Amniotic epithelial cell (primary cell): ENCODE measurements around the gene GPHN.

ENCODE experiments used
- DNase-seq: peaks from one replicate; pipeline ENCODE4 v3.0.0-alpha.2; 2010; ENCODE audit warnings: low read depth

GPHN gene

DNA sequence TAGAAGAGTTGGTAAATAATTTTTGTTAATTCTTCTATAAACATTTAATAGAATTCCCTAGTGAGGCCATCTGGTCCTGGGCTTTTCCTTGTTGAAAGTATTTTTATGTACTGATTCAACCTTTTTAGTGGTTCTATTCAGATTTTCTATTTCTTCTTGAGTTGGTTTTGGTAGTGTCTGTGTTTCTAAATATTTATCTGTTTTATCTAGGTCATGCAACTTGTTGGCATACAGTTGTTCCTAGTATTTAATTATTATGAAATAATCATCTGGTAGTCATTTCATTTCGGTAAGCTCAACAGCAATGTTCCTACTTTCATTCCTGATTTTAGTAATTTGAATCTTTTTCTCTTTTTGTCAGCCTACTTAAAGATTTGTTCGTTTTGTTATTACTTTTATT, 447.2 kb downstream of the GPHN start:
- no peak for DNase-seq

DNA sequence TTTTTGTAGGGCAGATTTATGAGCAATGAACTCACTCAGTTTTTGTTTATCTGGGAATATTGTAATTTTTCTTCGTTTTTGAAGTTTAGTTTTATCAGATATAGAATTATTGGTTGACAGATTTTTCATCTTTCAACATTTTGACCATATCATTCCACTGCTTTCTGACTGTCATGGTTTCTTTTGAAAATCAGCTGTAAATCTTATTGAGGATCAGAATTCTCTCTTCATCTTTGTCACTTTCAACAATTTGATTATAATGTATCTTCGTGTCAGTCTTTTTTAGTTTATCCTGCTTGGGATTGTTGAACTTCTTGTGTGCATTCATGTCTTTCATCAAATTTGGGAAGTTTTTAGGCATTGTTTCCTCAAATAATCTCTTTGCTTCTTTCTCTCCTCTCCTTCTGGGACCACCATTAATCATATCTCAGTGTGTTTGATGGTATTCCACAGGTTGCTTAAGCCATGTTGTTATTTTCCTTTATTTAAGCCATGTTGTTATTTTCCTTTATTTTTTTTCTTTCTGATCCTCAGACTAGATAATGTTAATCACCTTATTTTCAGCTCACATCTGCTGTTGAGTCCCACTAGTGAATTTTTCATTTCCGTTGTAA, 451.6 kb downstream of the GPHN start:
- DNase-seq: no peak

DNA sequence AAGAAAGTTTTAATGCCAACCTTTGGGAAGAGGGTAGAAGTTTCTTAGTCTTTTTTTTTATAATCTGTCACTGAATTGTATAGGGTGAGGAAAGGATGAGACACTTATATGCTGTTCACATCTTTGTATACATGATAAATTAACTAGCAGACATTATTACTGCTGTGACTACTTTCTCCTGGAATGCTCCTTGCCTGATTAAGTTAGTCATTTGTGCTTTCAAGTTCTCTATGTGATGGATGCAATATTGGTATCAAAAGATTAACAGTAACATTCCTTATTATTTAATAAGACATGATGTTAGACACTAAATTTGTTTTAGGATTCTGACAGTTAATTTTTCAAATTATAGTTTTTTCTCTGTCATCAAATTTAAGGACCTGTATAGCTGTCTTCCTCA, 457.9 kb downstream of the GPHN start:
- DNase-seq: peak; percentile 72

DNA sequence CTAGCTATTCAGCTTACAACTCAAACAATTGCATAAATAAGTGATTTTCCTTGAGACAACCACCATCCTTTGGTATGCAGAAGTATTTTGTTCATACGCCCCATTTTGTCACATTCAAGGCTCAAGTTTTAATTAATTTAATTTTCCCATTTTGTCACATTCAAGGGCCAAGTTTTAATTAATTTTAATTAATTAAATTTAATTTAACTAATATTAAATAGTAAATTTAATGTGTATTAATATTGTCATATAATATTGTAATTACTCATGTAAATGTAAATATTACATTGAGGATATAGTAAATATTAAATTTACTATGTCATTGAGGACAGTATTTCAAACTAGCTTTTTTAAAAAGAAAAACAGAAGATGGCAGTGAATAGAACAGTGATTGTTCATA, 464.5 kb downstream of the GPHN start:
- DNase-seq: no peak

DNA sequence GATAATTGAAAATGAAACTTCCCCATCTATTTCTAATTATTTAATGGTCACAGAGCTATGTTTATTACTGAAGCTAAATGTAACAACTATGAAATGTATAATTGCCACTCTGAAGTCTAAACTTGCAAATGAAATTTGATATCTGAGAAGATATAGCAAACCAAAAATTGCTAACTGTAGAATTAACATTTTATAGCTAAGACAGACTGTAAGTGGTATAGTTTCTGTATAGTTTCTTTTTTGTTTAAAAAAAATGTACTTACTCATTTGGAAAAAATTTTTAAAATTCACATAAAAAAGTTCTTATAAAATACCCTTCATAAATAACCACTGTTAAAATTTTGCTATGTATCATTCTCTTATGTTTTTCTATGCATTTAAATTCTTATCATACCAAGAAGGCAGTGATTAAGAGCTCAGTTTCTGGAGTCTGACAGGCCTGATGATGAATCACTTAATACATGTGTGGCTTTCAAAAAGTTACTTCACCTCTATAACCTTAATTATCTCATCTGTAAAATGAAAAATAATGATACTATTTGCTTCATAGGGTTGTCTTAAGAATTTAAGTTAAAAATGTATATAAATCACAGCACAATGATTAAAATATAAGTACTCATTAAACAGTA, 466.6 kb downstream of the GPHN start:
- DNase-seq: peak; percentile 47

DNA sequence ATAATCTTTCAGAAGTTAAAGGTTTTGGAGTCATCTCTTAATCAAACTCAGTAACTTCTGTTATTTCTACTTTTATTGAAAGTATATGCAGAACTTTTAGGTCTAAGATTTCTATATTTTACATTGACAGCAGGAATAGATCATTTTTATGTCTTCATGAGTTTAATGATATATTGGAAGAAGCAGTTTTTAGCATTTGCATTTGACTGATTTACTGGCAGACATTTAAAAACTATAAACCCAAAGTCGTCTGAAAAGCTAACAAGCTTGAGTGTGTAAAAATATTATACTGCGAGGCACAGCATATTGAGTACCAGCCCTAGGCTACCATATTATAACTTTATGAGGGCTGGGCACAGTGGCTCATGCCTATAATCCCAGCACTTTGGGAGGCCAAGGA, 467.3 kb downstream of the GPHN start:
- DNase-seq: no peak

DNA sequence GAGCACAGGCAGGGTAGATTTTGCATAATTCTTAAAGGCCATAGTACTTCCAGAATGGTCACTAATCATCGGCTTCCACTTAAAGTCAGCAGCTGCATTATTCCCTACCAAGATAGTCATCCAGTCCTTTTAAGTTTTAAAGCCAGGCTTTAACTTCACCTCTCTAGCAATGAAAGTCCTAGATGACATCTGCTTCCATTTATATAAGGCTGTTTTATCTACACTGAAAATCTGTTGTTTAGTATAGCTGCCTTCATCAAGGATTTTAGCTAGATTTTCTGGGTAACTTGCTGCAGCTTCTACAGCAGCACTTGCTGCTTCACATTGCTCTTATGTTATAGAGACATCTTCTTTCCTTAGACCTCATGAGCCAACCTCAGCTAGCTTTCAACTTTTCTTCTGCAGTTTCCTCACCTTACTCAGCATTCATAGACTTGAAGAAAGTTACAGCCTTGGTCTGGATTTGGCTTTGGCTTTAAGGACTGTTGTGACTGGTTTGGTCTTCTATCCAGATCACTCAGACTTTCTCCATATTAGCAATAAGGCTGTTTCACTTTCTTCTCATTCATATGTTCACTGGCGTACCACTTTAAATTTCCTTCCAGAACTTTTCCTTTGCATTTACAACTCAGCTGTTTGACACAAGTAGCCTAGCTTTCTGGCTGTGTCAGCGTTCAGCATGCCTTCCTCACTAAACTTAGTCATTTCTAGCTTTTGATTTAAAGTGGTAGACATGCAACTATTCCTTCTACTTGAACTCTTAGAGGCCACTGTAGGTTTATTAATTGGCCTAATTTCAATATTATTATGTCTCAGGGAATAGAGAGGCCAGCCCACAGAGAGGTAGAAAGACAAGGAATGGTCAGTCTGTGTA, 471.4 kb downstream of the GPHN start:
- no peak for DNase-seq

DNA sequence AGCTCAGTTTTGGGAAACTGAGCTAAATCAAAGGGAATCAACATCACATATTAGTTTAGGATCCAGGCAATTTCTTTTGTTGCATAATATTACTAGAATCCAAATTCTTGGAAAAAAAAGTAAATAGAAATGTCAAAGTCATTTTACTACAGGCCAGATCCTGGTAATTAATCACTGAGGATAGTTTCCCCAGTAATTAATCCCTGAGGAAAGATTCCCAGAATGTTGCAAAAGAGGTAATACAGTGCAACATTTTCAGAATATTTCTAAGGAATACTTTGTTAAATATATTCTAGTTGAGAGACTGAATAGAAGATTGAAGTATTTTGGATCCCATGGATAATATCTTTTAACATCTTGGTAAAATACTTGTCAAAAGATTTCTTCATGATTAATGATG, 474.3 kb downstream of the GPHN start:
- DNase-seq: peak; percentile 34

DNA sequence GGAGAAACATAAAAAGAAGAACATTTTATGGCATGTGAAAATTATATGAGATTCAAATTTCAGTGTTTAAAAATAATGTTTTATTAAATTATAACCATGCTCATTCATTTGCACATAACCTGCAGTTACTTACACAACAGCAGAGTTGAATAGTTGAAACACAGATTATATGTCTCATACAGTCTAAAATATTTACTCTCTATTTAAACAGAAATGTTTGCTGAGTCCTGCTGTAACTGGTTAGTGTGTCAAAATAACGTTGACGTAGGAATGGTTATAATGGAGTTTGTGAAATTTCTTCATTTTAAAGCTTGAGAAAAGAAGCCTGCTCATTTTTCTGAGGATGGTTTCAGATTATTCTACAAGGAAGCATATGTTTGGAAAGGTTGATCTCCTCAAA, 484.8 kb downstream of the GPHN start:
- DNase-seq: no peak

DNA sequence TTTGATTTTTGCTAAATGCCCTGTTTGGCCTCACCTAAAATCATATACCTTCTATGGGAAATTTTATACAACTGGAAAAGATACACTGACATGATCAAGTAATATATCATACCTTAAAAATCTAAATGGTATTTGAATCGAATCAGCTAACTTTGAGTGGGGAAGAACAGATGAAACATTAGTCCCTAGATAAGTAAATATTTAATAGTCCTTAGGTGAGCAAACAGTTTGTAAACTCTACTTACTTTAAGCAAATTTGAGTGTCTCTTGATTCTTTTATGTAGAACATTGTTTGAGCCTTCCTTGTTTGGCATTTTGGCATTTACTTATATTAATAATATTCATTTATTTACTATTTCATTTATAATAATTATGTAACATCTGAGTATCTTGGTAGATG, 485.6 kb downstream of the GPHN start:
- no peak for DNase-seq

DNA sequence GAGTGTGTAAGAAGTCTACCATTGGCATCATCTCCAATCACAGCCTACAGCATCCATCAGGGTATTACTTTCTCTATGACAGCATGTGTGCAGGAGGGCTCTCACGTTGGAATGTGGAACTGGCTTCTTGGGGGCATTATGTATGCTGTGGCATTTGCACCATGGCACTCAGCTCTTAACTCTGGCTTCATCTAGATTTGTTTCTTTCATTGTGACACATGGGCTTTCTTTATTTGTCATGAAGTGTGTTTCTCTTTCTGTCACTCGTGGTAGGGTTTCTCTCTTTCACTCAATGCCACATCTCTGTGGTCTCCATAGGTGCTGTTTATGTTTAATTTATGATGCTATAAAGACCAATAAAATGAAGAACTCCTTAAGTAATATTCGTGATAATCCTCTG, 490.1 kb downstream of the GPHN start:
- no peak for DNase-seq

DNA sequence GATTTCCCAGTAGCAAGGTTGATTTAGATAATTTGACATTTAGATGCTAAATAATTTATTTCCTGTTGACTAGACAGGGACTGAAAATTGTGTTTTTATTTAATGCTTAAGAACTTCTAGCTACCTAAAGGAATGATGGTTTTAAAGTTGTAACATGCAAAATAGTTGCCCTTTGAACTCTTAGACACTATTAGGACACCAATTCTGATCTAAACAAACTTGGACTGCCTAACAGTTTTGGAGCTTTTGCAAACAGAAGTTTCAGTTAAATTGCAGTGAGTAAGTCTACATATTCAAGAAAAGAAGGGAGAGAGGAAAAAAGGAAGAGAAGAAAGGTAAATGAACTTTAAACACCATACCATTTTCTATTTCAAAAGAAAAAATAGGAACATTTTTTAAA, 492.0 kb downstream of the GPHN start:
- DNase-seq: no peak

DNA sequence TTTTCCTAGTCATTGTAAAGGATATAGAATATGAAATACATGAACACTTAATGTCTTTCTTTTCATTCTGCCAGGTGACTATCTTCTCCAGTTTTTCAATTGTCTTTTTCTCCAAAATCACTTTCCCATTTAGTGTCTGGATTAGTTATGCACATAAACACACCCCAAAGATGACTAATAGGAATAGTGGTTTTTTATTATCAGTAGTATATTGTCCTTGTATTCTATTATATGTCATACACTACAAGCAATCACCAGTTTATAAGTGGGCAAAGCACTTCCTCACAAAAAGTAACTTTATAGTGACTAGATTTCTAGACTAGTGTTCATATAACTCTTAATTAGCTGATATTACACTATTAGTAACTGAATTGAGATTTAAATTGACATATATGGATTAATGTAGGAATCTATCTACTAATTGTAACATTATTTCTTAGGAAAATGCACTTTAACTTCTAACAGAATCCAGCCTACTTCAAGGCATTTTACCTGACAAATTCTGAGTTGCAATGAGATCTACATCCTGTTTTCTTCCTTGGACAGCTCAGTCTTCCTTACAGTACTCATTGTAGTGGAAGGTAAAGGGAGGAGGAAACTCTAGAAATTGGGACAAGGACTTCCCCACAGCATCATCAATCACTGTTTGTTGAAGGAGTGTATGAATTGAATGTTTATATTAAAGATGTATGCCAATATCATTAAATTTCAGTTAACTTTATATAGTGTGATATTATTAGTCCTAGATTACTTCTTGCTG, 495.2 kb downstream of the GPHN start:
- DNase-seq: no peak

DNA sequence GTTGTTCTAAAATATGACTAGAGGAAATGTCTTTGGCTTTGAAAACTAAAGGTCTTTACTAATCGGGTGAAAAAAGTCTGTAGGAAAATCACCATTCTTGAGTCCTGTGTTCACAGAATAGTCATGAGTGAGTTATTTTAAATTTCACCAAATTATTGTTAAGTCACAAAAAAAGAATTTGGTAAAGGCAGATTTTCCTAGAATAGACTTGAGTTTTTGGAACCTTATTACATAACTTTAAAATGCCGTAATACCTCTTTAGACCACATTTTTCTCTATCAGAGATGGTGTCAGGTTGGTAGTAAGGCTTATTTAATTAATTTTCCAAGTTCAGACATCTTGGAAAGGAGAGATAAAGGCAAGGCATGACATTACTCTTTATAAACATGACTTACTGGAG, 496.6 kb downstream of the GPHN start:
- DNase-seq: no peak

DNA sequence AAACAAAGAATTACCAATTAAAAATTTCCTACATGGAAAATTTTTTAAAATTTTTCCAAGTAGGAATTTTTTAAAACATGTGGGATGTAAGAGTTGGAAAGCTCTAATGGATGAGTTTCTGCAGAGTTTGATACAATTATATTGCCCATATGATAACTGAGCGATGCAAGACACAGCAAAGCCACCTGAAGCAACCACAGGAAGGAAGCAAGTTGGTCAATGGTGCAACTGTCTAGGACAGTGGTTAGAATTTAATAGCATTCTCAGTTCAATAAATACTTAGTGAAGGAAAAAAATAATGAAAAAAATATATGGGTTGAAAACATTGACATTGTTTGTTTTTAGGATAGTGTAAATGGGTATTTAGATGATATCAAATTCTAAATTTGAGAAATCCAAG, 502.7 kb downstream of the GPHN start:
- no peak for DNase-seq

DNA sequence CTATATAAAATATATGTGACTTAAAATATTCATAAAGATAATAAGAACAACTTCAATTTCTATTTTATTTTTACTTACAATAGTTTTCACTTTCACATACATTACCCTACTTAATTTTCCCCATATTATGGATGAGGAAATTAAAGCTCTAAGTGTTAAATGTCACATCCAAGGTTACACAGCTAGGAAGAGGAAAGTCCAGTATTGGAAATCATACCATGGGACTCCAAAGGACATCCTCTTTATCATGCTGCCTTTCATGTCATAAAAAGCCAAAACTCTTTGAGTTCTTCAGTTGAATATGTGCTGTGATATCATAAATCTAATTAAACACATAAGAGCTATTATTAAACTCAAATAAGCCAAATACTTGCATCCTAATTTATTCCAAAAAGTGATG, 508.9 kb downstream of the GPHN start:
- DNase-seq: no peak

DNA sequence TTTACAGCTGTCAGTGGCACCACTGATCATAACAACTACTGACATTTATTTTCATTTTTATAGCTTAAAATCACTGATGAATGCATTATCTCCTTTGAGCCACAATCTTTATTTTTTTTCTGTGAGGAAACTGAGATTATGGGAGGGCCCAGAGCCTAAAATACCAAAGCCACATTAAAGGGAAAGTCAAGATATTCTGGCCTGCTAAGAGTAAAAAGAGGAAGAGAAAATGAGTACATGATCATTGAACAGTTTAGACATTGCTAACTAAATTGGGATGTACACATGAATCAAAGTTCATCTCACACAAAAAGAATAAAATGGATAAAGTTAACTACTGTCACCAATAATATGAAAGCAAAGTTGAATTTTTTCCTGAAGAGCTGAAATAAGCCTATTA, 510.8 kb downstream of the GPHN start:
- no peak for DNase-seq

DNA sequence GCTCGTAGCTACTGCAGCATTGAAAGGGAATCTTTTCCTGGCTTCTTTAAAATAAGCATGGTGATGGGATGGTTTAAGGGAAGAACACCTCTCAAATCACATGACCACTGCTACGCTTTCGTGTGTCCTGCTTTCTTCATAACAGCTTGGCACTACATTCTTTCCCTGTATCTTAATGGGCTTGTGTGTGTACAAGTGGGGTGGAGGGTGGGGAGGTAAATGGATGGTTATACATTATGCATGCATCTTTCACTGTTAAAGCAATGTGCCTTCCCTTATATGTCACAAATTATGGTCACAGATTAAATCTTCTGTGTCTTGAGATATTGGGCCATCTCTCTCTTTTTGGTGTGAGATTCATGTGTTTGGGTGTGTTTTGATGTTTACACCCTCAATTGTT, 511.8 kb downstream of the GPHN start:
- no peak for DNase-seq

DNA sequence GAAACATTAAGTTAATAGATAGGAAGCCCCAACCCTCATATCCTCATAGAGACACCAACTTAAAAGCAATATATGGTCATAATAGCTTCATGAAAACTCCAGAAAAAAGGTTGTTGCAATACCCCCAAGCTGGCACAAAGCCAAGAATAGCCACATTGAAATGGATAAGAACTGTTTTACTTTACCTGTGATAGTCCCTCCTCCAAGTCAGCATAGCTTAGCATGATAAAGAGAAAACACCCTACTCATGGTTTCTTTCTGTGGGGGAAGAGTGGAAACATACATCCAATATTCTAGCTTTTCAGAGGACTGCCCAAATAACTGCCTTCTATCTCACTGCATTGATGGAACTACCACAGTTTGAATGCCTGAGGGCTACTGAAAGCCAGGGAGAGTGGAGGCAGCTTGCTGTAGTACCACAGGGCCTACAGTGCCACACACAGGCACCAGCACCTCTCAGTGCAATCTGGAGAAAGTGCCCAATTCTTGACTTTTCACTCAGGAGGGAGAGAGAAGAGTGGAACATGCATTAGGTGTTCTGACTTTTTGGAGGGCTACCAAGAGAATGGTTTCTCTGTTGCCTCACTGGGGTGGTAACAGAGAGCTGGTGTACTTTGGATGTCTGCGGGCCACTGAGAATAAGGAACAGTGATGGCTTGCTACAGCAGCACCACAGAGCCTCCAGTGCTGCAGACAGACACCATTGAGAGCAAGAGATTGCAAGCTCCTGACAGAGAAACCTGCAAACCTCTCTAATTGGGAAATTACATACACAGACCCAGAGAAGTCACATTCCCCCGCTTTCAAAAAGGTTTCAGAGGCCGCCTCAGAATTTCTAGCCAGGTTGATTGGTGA, 524.2 kb downstream of the GPHN start:
- no peak for DNase-seq

DNA sequence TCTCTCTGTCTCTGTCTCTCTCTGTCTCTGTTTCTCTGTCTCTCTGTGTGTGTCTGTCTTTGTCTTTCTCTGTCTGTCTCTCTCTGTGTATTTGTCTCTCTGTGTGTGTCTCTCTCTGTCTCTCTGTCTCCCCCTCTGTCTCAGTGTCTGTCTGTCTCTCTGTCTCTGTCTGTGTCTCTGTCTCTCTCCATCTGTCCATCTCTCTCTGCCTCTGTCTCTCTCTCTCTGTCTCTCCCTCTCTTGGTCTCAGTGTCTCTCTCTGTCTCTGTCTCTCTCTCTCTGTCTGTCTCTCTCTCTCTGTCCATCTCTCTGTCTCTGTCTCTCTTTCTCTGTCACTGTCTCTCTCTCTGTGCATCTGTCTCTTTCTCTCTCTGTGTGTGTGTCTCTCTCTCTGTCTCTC, 537.5 kb downstream of the GPHN start:
- no peak for DNase-seq

DNA sequence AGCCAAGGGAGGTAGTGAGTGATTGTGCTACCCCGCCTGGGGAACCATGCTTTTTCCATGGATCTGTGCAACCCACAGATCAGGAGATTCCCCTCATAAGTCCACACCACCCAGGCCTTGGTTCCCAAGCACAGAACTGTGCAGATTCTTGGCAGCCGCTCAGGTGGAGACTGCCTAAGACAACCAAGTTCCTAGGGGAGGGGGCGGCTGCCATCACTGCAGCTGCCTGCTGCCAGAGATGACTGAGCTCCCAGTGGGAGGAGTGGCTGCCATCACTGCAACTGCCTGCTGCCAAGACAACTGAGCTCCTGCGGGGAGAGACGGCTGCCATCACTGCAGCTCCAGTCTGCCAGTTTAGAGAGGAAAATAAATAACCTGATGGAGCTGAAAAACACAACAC, 542.9 kb downstream of the GPHN start:
- no peak for DNase-seq

DNA sequence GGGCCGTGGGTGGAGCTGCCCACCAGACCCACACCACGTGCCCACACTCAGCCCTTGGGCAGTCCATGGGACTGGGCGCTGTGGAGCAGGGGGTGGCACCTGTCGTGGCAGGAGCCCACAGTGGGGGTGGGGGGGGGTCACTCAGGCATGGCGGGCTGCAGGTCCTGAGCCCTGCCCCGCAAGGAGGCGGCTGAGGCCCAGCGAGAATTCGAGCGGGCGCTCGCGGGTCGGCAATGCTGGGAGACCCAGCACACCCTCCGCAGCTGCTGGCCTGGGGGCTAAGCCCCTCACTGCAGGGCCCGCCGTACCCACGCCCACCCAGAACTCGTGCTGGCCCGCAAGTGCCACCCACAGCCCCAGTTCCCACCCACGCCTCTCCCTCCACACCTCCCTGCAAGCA, 548.7 kb downstream of the GPHN start:
- DNase-seq: no peak
